CD14-positive monocyte (primary cell): Measurements from ENCODE around the gene BBOF1. TPM values are rescaled to one million over a fixed set of nuclear protein-coding genes. Genes with fewer than 3 reads are reported as not detected.

Experiments
- DNase-seq, 3 donors: peaks; one replicate each; pipeline ENCODE4 v3.0.0-alpha.2; 2011 to 2022
- H2AFZ ChIP-seq: 2 replicates; pipeline ENCODE4 v1.6.0; 2012; ENCODE audit warnings: mild to moderate bottlenecking, low read depth, low read length, inconsistent platforms; ENCODE audit not compliant: insufficient read depth, poor library complexity, severe bottlenecking
- H3K27ac ChIP-seq, 2 donors: 1 replicate in 1 of 2; 2 replicates in 1 of 2; pipeline ENCODE4 v1.5.1; 2012 to 2013; ENCODE audit warnings: low read length in 2 of 2, control low read depth in 1 of 2, inconsistent platforms in 1 of 2, low read depth in 1 of 2, mild to moderate bottlenecking in 1 of 2
- H3K27me3 ChIP-seq, 2 donors: one replicate each; pipeline versions ENCODE4 v1.6.0 to v1.6.1; 2011 to 2013; ENCODE audit warnings: low read length in 2 of 2; ENCODE audit not compliant: control insufficient read depth in 2 of 2, insufficient read depth in 2 of 2
- H3K36me3 ChIP-seq, 2 donors: replicated peaks in 1 of 2; 1 replicate in 1 of 2; 2 replicates in 1 of 2; pipeline versions ENCODE4 v1.5.1 to v1.6.1; 2012 to 2013; ENCODE audit warnings: low read length in 2 of 2, control low read depth in 1 of 2, inconsistent platforms in 1 of 2, mild to moderate bottlenecking in 1 of 2; ENCODE audit not compliant: insufficient read depth in 2 of 2, control insufficient read depth in 1 of 2
- H3K4me1 ChIP-seq, 2 donors: 1 replicate in 1 of 2; 2 replicates in 1 of 2; pipeline versions ENCODE4 v1.5.1 to v1.6.1; 2012 to 2013; ENCODE audit warnings: low read length in 2 of 2, control low read depth in 1 of 2, inconsistent platforms in 1 of 2, mild to moderate bottlenecking in 1 of 2, moderate library complexity in 1 of 2; ENCODE audit not compliant: insufficient read depth in 2 of 2, control insufficient read depth in 1 of 2
- H3K4me2 ChIP-seq: replicated peaks from 2 replicates; pipeline ENCODE3; 2012; ENCODE audit warnings: low read length, moderate library complexity, mild to moderate bottlenecking; ENCODE audit not compliant: poor library complexity, severe bottlenecking; ENCODE audit errors: extremely low read depth
- H3K4me3 ChIP-seq, 3 experiments: fragments of 200-600 bp in 1 of 3; sonication (generic) in 1 of 3; replicated peaks in 1 of 3; 1 replicate in 2 of 3; 2 replicates in 1 of 3; pipeline ENCODE4 v1.5.1; 2011 to 2013; ENCODE audit warnings: low read length in 3 of 3, mild to moderate bottlenecking in 3 of 3, control low read depth in 2 of 3, low read depth in 2 of 3, inconsistent platforms in 1 of 3, moderate library complexity in 1 of 3
- H3K79me2 ChIP-seq: 2 replicates; pipeline ENCODE4 v1.6.0; 2012; ENCODE audit warnings: mild to moderate bottlenecking, control low read depth, inconsistent platforms, low read length, moderate library complexity; ENCODE audit not compliant: insufficient read depth
- H3K9ac ChIP-seq: 2 replicates; pipeline ENCODE4 v1.6.0; 2017; ENCODE audit warnings: low read length, mild to moderate bottlenecking; ENCODE audit not compliant: insufficient read depth, poor library complexity, severe bottlenecking
- H3K9me3 ChIP-seq, 2 donors: replicated peaks in 1 of 2; 1 replicate in 1 of 2; 2 replicates in 1 of 2; pipeline versions ENCODE4 v1.5.1 to v1.6.1; 2012 to 2013; ENCODE audit warnings: low read length in 2 of 2, control low read depth in 1 of 2; ENCODE audit not compliant: control insufficient read depth in 1 of 2, insufficient read depth in 1 of 2
- H4K20me1 ChIP-seq: 2 replicates; pipeline ENCODE4 v1.6.0; 2012; ENCODE audit warnings: mild to moderate bottlenecking, low read length, control low read depth, moderate library complexity; ENCODE audit not compliant: insufficient read depth
- H3K27ac Mint-ChIP-seq, 7 donors: one replicate each; pipeline ENCODE4 v1.8.0; 2020; ENCODE audit warnings: mild to moderate bottlenecking in 7 of 7, mixed read lengths in 7 of 7, moderate library complexity in 6 of 7, inconsistent platforms in 2 of 7
- H3K27me3 Mint-ChIP-seq, 3 donors: one replicate each; pipeline ENCODE4 v1.8.0; 2021 to 2022; ENCODE audit warnings: low read depth in 3 of 3, mild to moderate bottlenecking in 3 of 3, mixed read lengths in 3 of 3, moderate library complexity in 3 of 3, inconsistent platforms in 1 of 3
- H3K36me3 Mint-ChIP-seq, 2 donors: one replicate each; pipeline ENCODE4 v1.8.0; 2020; ENCODE audit warnings: mixed read lengths in 2 of 2, inconsistent platforms in 1 of 2, mild to moderate bottlenecking in 1 of 2
- H3K4me1 Mint-ChIP-seq: one replicate; pipeline ENCODE4 v1.8.0; 2020; ENCODE audit warnings: mild to moderate bottlenecking, mixed read lengths
- H3K4me3 Mint-ChIP-seq, 2 donors: one replicate each; pipeline ENCODE4 v1.8.0; 2020; ENCODE audit warnings: mild to moderate bottlenecking in 2 of 2, mixed read lengths in 2 of 2, moderate library complexity in 1 of 2
- H3K9me3 Mint-ChIP-seq, 7 donors: one replicate each; pipeline ENCODE4 v1.8.0; 2020 to 2022; ENCODE audit warnings: mixed read lengths in 7 of 7, mild to moderate bottlenecking in 6 of 7, moderate library complexity in 6 of 7, inconsistent platforms in 2 of 7
- CTCF ChIP-seq: fragments of 200-600 bp; IDR thresholded peaks from one replicate; pipeline ENCODE4 v1.8.0; 2022; ENCODE audit warnings: antibody characterized with exemption, mild to moderate bottlenecking
- WGBS: methylation state at CpG from one replicate; pipeline ENCODE4 v1.1.5; 2013; ENCODE audit warnings: missing lambda C conversion rate; ENCODE audit not compliant: insufficient coverage; 5-methylcytosine and 5-hydroxymethylcytosine counted together
- intact Hi-C, 2 donors: fragments of 100-400 bp; cut with micrococcal nuclease; formaldehyde crosslinking; loops; one replicate each; pipeline versions ENCODE4 v1.15.0 to v1.15.1; 2023
- polyA plus RNA-seq, 3 donors: library from polyadenylated mRNA; depleted of rRNA in 1 of 3; unstranded in 2 of 3; stranded (reverse) in 1 of 3; fragments of 300-500 nt in 2 of 3; fragments of >200 nt in 1 of 3; fragmentation: Illumina TruSeq in 2 of 3; gene quantifications; 1 replicate in 2 of 3; 2 replicates in 1 of 3; pipeline ENCODE4 v1.2.3, GENCODE V29; 2012 to 2021

The BBOF1 gene
- polyA plus RNA-seq, 3 donors: 0.01 to 0.94 TPM; not detected in 1

- H3K36me3 ChIP-seq: no peaks in the 10 kb centered on the region
- peaks cover 0 to 8% of the 10 kb centered on the region in 2 donors for H3K4me1 ChIP-seq
- WGBS: 40% methylated on average over 1 of the region's 3 CpGs
- H3K9me3 ChIP-seq: no peaks in the 10 kb centered on the region
- no peaks in the 10 kb centered on the region for H3K9me3 Mint-ChIP-seq
- no peak overlapping the region for H3K4me3 ChIP-seq
- no peak overlapping the region for H3K4me3 Mint-ChIP-seq
- peaks cover 9% of the 10 kb centered on the region for H3K4me1 Mint-ChIP-seq
- no peaks in the 10 kb centered on the region for H4K20me1 ChIP-seq
- no peak for DNase-seq
- H3K36me3 Mint-ChIP-seq: no peaks in the 10 kb centered on the region
- no peaks in the 10 kb centered on the region for H3K27me3 ChIP-seq
- intact Hi-C loops: no loop called here
- peaks cover 0 to 4% (median 0%) of the 10 kb centered on the region in 3 donors for H3K27me3 Mint-ChIP-seq
- no peak overlapping the region for H3K27ac ChIP-seq
- H3K9ac ChIP-seq: no peak overlapping the region
- no peak overlapping the region for H3K27ac Mint-ChIP-seq
- H3K79me2 ChIP-seq: no peaks in the 10 kb centered on the region
- H3K4me2 ChIP-seq: no peak overlapping the region
- H2AFZ ChIP-seq: peak overlapping the region; percentile 25
- TF ChIP-seq CTCF: no peak
These were observed 30.8 kb downstream of the BBOF1 start for GRCh38 chr14:74049876-74050495.

GRCh38 chr14:74062809-74063150, 43.6 kb downstream of the BBOF1 start:
- H3K36me3 Mint-ChIP-seq: peaks cover 47 to 76% of the 10 kb centered on the region in 2 donors

More at GRCh38 chr14:74062809-74063150, 43.6 kb downstream of the BBOF1 start:
- TF ChIP-seq CTCF: no peak
- Histone ChIP-seq H3K9ac (no peak overlapping the region), H3K4me2 (no peak overlapping the region), H3K27me3 (no peaks in the 10 kb centered on the region), H3K27ac (no peak overlapping the region), H3K36me3 (peaks cover 24 to 71% of the 10 kb centered on the region in 2 donors), H3K4me3 (no peak overlapping the region), H3K9me3 (no peaks in the 10 kb centered on the region), H2AFZ (no peak overlapping the region), H3K4me1 (no peaks in the 10 kb centered on the region), H4K20me1 (no peaks in the 10 kb centered on the region), H3K79me2 (no peaks in the 10 kb centered on the region)
- H3K27ac Mint-ChIP-seq: no peak overlapping the region
- DNase-seq: no peak
- no peaks in the 10 kb centered on the region for H3K9me3 Mint-ChIP-seq
- H3K4me1 Mint-ChIP-seq: peaks cover 7% of the 10 kb centered on the region
- intact Hi-C loops: no loop called here
- H3K4me3 Mint-ChIP-seq: no peak overlapping the region
- WGBS: no CpG with 5 or more reads among the region's 2 CpGs
- H3K27me3 Mint-ChIP-seq: peaks cover 0 to 2% (median 0%) of the 10 kb centered on the region in 3 donors
